Lower leg skin (tissue), 4 donors: Measurements from ENCODE around the gene UFSP1. TPM values are rescaled to one million over a fixed set of nuclear protein-coding genes. Genes with fewer than 3 reads are reported as not detected.

Source experiments
- DNase-seq, 2 donors: peaks; one replicate each; pipeline ENCODE4 v3.0.0-alpha.2; 2019; ENCODE audit warnings: low spot score in 2 of 2
- H3K4me3 ChIP-seq: fragments of 200-600 bp; sonication (generic); 2 replicates; pipeline ENCODE4 v1.5.1; 2017; ENCODE audit warnings: mild to moderate bottlenecking, low read depth; ENCODE audit not compliant: poor library complexity, severe bottlenecking
- CTCF ChIP-seq, 3 donors: fragments of 450-650 bp; IDR thresholded peaks; one replicate each; pipeline ENCODE4 v1.5.1; 2016; ENCODE audit warnings: antibody characterized with exemption in 3 of 3, mild to moderate bottlenecking in 3 of 3, moderate library complexity in 2 of 3
- POLR2A ChIP-seq, 2 donors: fragments of 450-650 bp; IDR thresholded peaks; one replicate each; pipeline ENCODE4 v1.6.1; 2016 to 2017; ENCODE audit warnings: antibody characterized with exemption in 2 of 2, mild to moderate bottlenecking in 1 of 2, moderate library complexity in 1 of 2
- WGBS, 2 donors: methylation state at CpG; one replicate each; pipeline ENCODE4 v1.1.5; 2018; 5-methylcytosine and 5-hydroxymethylcytosine counted together
- intact Hi-C: fragments of 100-400 bp; cut with DNase I; formaldehyde crosslinking; loops from one replicate; pipeline ENCODE4 v1.15.0; 2023; ENCODE audit warnings: low total_unique reads
- total RNA-seq, 4 donors: library from RNA; depleted of rRNA; stranded (reverse); fragments of >200 nt; gene quantifications; one replicate each; pipeline ENCODE4 v1.1.0, GENCODE V29; 2016

UFSP1 gene
- total RNA-seq, 4 donors from 2014 or later = 3.9 to 6.1 (median 5.2) TPM

- intact Hi-C loops = loop anchor here (5.0 kb wide), 1 partner anchor 165 kb away; no protein-coding TSS in a partner anchor
- H3K4me3 ChIP-seq = no peak overlapping the region
- no peak for DNase-seq
- TF ChIP-seq POLR2A (IDR thresholded peaks at IDR 0.05) (no peak), CTCF (IDR thresholded peaks at IDR 0.05) (no peak)
- 41 to 55% methylated on average over 5 of the region's 5 CpGs for WGBS, 2 donors
Observed at GRCh38 chr7:100901921-100902332, 12.4 kb upstream of the UFSP1 start.

- TF ChIP-seq CTCF (IDR thresholded peaks at IDR 0.05) (no peak), POLR2A (IDR thresholded peaks at IDR 0.05) (no peak)
- H3K4me3 ChIP-seq = no peak overlapping the region
- WGBS, 2 donors = 83 to 86% methylated on average over 2 of the region's 2 CpGs
- intact Hi-C loops = loop anchor here (5.0 kb wide), 1 partner anchor 166 kb away; no protein-coding TSS in a partner anchor
- DNase-seq = no peak
Observed at GRCh38 chr7:100900978-100901377, 11.5 kb upstream of the UFSP1 start.

- 93 to 95% methylated on average over 5 of the region's 5 CpGs for WGBS, 2 donors
- H3K4me3 ChIP-seq = no peak overlapping the region
- intact Hi-C loops = loop anchor here (5.0 kb wide), 1 partner anchor 158 kb away; no protein-coding TSS in a partner anchor
- no peak for TF ChIP-seq CTCF (IDR thresholded peaks at IDR 0.05)
- no peak for TF ChIP-seq POLR2A (IDR thresholded peaks at IDR 0.05)
- no peak for DNase-seq
Observed at GRCh38 chr7:100899432-100899831, 9.9 kb upstream of the UFSP1 start.

GRCh38 chr7:100897772-100898454, 8.4 kb upstream of the UFSP1 start:
- no peak for DNase-seq
- TF ChIP-seq CTCF (IDR thresholded peaks at IDR 0.05) (no peak), POLR2A (IDR thresholded peaks at IDR 0.05) (no peak)
- no peak overlapping the region for H3K4me3 ChIP-seq
- intact Hi-C loops = loop anchor here (5.0 kb wide), 1 partner anchor 159 kb away; no protein-coding TSS in a partner anchor
- 59 to 65% methylated on average over 13 of the region's 13 CpGs for WGBS, 2 donors

GRCh38 chr7:100896732-100897608, 7.5 kb upstream of the UFSP1 start:
- TF ChIP-seq CTCF (IDR thresholded peaks at IDR 0.05) = no peak
- TF ChIP-seq POLR2A (IDR thresholded peaks at IDR 0.05) = no peak
- 1 to 2% methylated on average over 33 to 47 of the region's 95 CpGs for WGBS, 2 donors
- intact Hi-C loops = loop anchor here (5.0 kb wide), 1 partner anchor 160 kb away; no protein-coding TSS in a partner anchor
- H3K4me3 ChIP-seq = no peak overlapping the region
- peak in 1 of 2 donors; percentile 92 for DNase-seq
